H1 (cell line): ENCODE results near the gene NLRC3. TPM values are rescaled to one million over a fixed set of nuclear protein-coding genes. Genes with fewer than 3 reads are reported as not detected.

Source experiments
- ASH2L ChIP-seq: fragments of 200-600, 300-600 bp; sonication (generic); IDR thresholded peaks from one replicate; pipeline ENCODE4 v1.7.1; 2017; ENCODE audit warnings: low read length
- CBX5 ChIP-seq: fragments of 300-800, 300-1000 bp; sonication (generic); IDR thresholded peaks from 2 replicates; pipeline ENCODE4 v1.7.1; 2016; ENCODE audit warnings: antibody characterized with exemption, low read length, low read depth
- CHD1 ChIP-seq: IDR thresholded peaks from 2 replicates; pipeline ENCODE4 v1.6.1; 2012; ENCODE audit warnings: low read depth, low read length, improper control_type of control experiment
- CHD7 ChIP-seq: fragments of 300-600 bp; sonication (generic); IDR thresholded peaks from 2 replicates; pipeline ENCODE4 v1.7.1; 2012; ENCODE audit warnings: low read length, moderate library complexity, mild to moderate bottlenecking, inconsistent platforms; ENCODE audit not compliant: insufficient replicate concordance
- KDM1A ChIP-seq: fragments of 200-600, 300-600 bp; sonication (generic); IDR thresholded peaks from 2 replicates; pipeline ENCODE4 v1.7.1; 2016; ENCODE audit warnings: mild to moderate bottlenecking, low read length, borderline replicate concordance
- KDM5A ChIP-seq: fragments of 200-600 bp; IDR thresholded peaks from 2 replicates; pipeline ENCODE4 v1.7.1; 2012; ENCODE audit warnings: mild to moderate bottlenecking, low read length, inconsistent platforms, mixed read lengths
- NRF1 ChIP-seq: IDR thresholded peaks from 2 replicates; pipeline ENCODE4 v1.6.1; 2011; ENCODE audit warnings: mild to moderate bottlenecking, low read depth, low read length, improper control_type of control experiment
- RFX5 ChIP-seq: IDR thresholded peaks from 2 replicates; pipeline ENCODE4 v1.6.1; 2011; ENCODE audit warnings: low read depth, low read length, improper control_type of control experiment, borderline replicate concordance
- SIN3A ChIP-seq, 2 experiments: IDR thresholded peaks in 1 of 2; conservative IDR thresholded peaks in 1 of 2; 2 replicates each; pipeline ENCODE4 v1.6.1; 2011 to 2012; ENCODE audit warnings: low read length in 2 of 2, improper control_type of control experiment in 1 of 2, low read depth in 1 of 2, mild to moderate bottlenecking in 1 of 2
- polyA plus RNA-seq, 7 experiments: library from polyadenylated mRNA; depleted of rRNA in 3 of 7; stranded (reverse) in 5 of 7; unstranded in 2 of 7; fragments of >200 nt in 5 of 7; fragments of 200-250 nt in 2 of 7; gene quantifications; 1 replicate in 5 of 7; 2 replicates in 1 of 7; 4 replicates in 1 of 7; pipeline versions ENCODE4 v1.2.1 to v1.2.3, GENCODE V29; 2011 to 2013; ENCODE audit warnings: missing spikeins in 2 of 7, mixed read lengths in 2 of 7
- total RNA-seq: library from RNA; stranded (reverse); fragmentation: NEBNext Ultra II Directional; extraction: Animal tissue kit (Norgen Biotek cat#: 25700); gene quantifications from 2 replicates; pipeline ENCODE4 v1.2.1, GENCODE V29; 2021

Gene NLRC3
- total and polyA plus RNA-seq, 2 of the 8 experiments (the other 6 are each of a cell fraction or from before 2014, with no cell fraction given), result 0.18 to 0.20 TPM

GRCh38 chr16:3576211-3576610, 992 bp downstream of the NLRC3 start (continued):
- TF ChIP-seq CHD7 (no peak), KDM1A (no peak), CBX5 (no peak), RFX5 (no peak), NRF1 (no peak), CHD1 (no peak), ASH2L (no peak), KDM5A (no peak), SIN3A (conservative IDR thresholded peaks at IDR 0.05 in 1 of 2, IDR thresholded peaks at IDR 0.05 in 1 of 2; ENCODE audit: low read depth in 1 of 2, low read length in 2 of 2) (no peak)
